GM12878 (cell line): ENCODE measurements around the gene TMEM94. TPM values are rescaled to one million over a fixed set of nuclear protein-coding genes. Genes with fewer than 3 reads are reported as not detected.

ENCODE experiments used
- BHLHE40 ChIP-seq, 2 experiments: fragments of 450-650 bp in 1 of 2; IDR thresholded peaks; 2 replicates each; pipeline ENCODE4 v1.6.1; 2011 to 2017; ENCODE audit warnings: low read depth in 2 of 2, borderline replicate concordance in 1 of 2, improper control_type of control experiment in 1 of 2, low read length in 1 of 2, mild to moderate bottlenecking in 1 of 2
- CHD4 ChIP-seq: fragments of 200-600 bp; sonication (generic); IDR thresholded peaks from 2 replicates; pipeline ENCODE4 v1.6.1; 2016; ENCODE audit warnings: mild to moderate bottlenecking
- CREB1 ChIP-seq: IDR thresholded peaks from 2 replicates; pipeline ENCODE4 v1.6.1; 2012; ENCODE audit warnings: low read depth, mild to moderate bottlenecking, inconsistent platforms
- CREM ChIP-seq: IDR thresholded peaks from 2 replicates; pipeline ENCODE4 v1.6.1; 2014; ENCODE audit warnings: antibody characterized with exemption, low read depth
- FOXK2 ChIP-seq: fragments of 450-650 bp; IDR thresholded peaks from 2 replicates; pipeline ENCODE4 v1.6.1; 2017; ENCODE audit warnings: mild to moderate bottlenecking, moderate library complexity
- FOXM1 ChIP-seq: IDR thresholded peaks from 2 replicates; pipeline ENCODE4 v1.6.1; 2012; ENCODE audit warnings: low read depth, mild to moderate bottlenecking, inconsistent platforms, low read length, moderate library complexity
- IKZF1 ChIP-seq: fragments of 450-650 bp; conservative IDR thresholded peaks from 2 replicates; pipeline ENCODE4 v1.6.1; 2017; ENCODE audit warnings: antibody characterized with exemption, mild to moderate bottlenecking
- MTA3 ChIP-seq: IDR thresholded peaks from 2 replicates; pipeline ENCODE4 v1.6.1; 2012; ENCODE audit warnings: low read length, inconsistent platforms, borderline replicate concordance
- RELA ChIP-seq: fragments of 450-650 bp; IDR thresholded peaks from 2 replicates; pipeline ENCODE4 v1.8.0; 2014; ENCODE audit warnings: borderline replicate concordance; ENCODE audit not compliant: partially characterized antibody
- RFX5 ChIP-seq: IDR thresholded peaks from 2 replicates; pipeline ENCODE4 v1.6.1; 2011; ENCODE audit warnings: low read depth, low read length, improper control_type of control experiment
- SIX5 ChIP-seq: IDR thresholded peaks from 2 replicates; pipeline ENCODE4 v1.6.1; 2011; ENCODE audit warnings: mild to moderate bottlenecking, low read depth, low read length, moderate library complexity; ENCODE audit not compliant: severe bottlenecking
- SMAD5 ChIP-seq: IDR thresholded peaks from 2 replicates; pipeline ENCODE4 v1.6.1; 2016; ENCODE audit warnings: antibody characterized with exemption, low read depth
- SPI1 ChIP-seq: IDR thresholded peaks from 2 replicates; pipeline ENCODE4 v1.6.1; 2011; ENCODE audit warnings: low read depth, mild to moderate bottlenecking, low read length, moderate library complexity, borderline replicate concordance; ENCODE audit not compliant: insufficient read depth
- STAT3 ChIP-seq: IDR thresholded peaks from 2 replicates; pipeline ENCODE4 v1.6.1; 2011; ENCODE audit warnings: low read depth, low read length, improper control_type of control experiment
- TCF12 ChIP-seq: IDR thresholded peaks from 2 replicates; pipeline ENCODE4 v1.6.1; 2011; ENCODE audit warnings: low read depth, mild to moderate bottlenecking, low read length
- YY1 ChIP-seq: IDR thresholded peaks from 2 replicates; pipeline ENCODE4 v1.6.1; 2011; ENCODE audit warnings: low read depth, mild to moderate bottlenecking, low read length
- polyA plus RNA-seq, 11 experiments: library from polyadenylated mRNA; depleted of rRNA in 4 of 11; unstranded in 6 of 11; stranded (reverse) in 5 of 11; fragments of >200 nt; fragmentation: Nextera tagmentation in 4 of 11; fragmentation: Illumina TruSeq in 1 of 11; extraction: Ambion mirVana in 4 of 11; extraction: Trizol in 1 of 11; gene quantifications; 1 replicate in 1 of 11; 2 replicates in 10 of 11; pipeline versions ENCODE4 v1.2.1 to v1.2.3, GENCODE V29; 2011 to 2016; ENCODE audit warnings: inconsistent platforms in 2 of 11, missing spikeins in 2 of 11, low read depth in 1 of 11
- total RNA-seq, 4 experiments: library from RNA; depleted of rRNA in 3 of 4; stranded (reverse); fragments of >200 nt in 3 of 4; fragmentation: Illumina TruSeq in 1 of 4; extraction: Trizol in 1 of 4; gene quantifications; 2 replicates each; pipeline versions ENCODE4 v1.2.1 to v1.2.3, GENCODE V29; 2013 to 2021
- TF ChIP-seq, protein P1 (sequence below): IDR thresholded peaks from 2 replicates; pipeline ENCODE4 v1.6.1; 2012; ENCODE audit warnings: low read length, inconsistent platforms
- TF ChIP-seq, protein P2 (sequence below): fragments of 450-650 bp; IDR thresholded peaks from 2 replicates; pipeline ENCODE4 v1.6.1; 2018; ENCODE audit warnings: mild to moderate bottlenecking, low read depth, moderate library complexity; ENCODE audit not compliant: partially characterized antibody
- TF ChIP-seq, protein P3 (sequence below): IDR thresholded peaks from 2 replicates; pipeline ENCODE4 v1.6.1; 2012; ENCODE audit warnings: low read depth, low read length, improper control_type of control experiment

TMEM94 gene
- total and polyA plus RNA-seq, 10 of the 15 experiments (the other 5 are each of a cell fraction or from before 2014, with no cell fraction given), result 0.31 to 70.7 (median 24.4) TPM

DNA sequence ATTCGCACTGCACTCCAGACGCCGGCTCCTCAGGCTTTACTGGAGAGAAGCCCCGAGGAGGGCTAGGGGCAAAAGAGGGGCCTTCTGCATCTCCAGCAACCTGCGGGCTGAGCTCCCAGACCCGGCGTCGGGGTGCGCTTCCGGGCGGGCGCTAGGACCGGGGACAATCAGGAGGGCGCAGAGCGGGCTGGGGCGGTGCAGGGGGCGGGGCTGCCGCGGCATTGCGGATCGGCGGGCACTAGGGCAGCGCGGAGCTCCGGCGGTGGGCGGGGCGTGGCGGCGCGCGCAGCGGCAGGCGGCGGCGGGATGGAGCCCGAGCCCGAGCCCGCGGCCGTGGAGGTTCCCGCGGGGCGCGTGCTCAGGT is 59.8 kb downstream of the TMEM94 start, which contains the start of gene TSEN54 (continued):
- TF ChIP-seq, protein P1, sequence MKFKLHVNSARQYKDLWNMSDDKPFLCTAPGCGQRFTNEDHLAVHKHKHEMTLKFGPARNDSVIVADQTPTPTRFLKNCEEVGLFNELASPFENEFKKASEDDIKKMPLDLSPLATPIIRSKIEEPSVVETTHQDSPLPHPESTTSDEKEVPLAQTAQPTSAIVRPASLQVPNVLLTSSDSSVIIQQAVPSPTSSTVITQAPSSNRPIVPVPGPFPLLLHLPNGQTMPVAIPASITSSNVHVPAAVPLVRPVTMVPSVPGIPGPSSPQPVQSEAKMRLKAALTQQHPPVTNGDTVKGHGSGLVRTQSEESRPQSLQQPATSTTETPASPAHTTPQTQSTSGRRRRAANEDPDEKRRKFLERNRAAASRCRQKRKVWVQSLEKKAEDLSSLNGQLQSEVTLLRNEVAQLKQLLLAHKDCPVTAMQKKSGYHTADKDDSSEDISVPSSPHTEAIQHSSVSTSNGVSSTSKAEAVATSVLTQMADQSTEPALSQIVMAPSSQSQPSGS, result no peak
- TF ChIP-seq CREB1, result no peak; the same call in 1 of the 2 replicates
- TF ChIP-seq STAT3, result no peak
- TF ChIP-seq, protein P2, sequence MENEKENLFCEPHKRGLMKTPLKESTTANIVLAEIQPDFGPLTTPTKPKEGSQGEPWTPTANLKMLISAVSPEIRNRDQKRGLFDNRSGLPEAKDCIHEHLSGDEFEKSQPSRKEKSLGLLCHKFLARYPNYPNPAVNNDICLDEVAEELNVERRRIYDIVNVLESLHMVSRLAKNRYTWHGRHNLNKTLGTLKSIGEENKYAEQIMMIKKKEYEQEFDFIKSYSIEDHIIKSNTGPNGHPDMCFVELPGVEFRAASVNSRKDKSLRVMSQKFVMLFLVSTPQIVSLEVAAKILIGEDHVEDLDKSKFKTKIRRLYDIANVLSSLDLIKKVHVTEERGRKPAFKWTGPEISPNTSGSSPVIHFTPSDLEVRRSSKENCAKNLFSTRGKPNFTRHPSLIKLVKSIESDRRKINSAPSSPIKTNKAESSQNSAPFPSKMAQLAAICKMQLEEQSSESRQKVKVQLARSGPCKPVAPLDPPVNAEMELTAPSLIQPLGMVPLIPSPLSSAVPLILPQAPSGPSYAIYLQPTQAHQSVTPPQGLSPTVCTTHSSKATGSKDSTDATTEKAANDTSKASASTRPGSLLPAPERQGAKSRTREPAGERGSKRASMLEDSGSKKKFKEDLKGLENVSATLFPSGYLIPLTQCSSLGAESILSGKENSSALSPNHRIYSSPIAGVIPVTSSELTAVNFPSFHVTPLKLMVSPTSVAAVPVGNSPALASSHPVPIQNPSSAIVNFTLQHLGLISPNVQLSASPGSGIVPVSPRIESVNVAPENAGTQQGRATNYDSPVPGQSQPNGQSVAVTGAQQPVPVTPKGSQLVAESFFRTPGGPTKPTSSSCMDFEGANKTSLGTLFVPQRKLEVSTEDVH, result peak; percentile 36
- TF ChIP-seq BHLHE40 (IDR thresholded peaks at IDR 0.05; ENCODE audit: borderline replicate concordance in 1 of 2, low read depth in 2 of 2, low read length in 1 of 2), result peak in 1 of 2 experiments; percentile 81; a peak in 3 of 4 replicates
- peak; percentile 88 for TF ChIP-seq IKZF1
- TF ChIP-seq, protein P3, sequence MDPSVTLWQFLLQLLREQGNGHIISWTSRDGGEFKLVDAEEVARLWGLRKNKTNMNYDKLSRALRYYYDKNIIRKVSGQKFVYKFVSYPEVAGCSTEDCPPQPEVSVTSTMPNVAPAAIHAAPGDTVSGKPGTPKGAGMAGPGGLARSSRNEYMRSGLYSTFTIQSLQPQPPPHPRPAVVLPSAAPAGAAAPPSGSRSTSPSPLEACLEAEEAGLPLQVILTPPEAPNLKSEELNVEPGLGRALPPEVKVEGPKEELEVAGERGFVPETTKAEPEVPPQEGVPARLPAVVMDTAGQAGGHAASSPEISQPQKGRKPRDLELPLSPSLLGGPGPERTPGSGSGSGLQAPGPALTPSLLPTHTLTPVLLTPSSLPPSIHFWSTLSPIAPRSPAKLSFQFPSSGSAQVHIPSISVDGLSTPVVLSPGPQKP, result peak; percentile 68; the same call in 1 of the 2 replicates
- TF ChIP-seq TCF12, result no peak
- TF ChIP-seq YY1, result peak; percentile 75
- TF ChIP-seq CREM, result peak; percentile 47; the same call in 1 of the 2 replicates
- no peak for TF ChIP-seq RFX5
- TF ChIP-seq SPI1, result no peak
- no peak for TF ChIP-seq MTA3
- no peak for TF ChIP-seq FOXM1
- TF ChIP-seq SMAD5, result no peak
- no peak for TF ChIP-seq CHD4
- no peak for TF ChIP-seq FOXK2
- no peak for TF ChIP-seq RELA
- no peak for TF ChIP-seq SIX5
- TF ChIP-seq, all 136 proteins: peak for 26
